Ishikawa (cell line): ENCODE data around the gene TMEM62.

ENCODE experiments used
- CEBPB ChIP-seq: IDR thresholded peaks from 2 replicates; pipeline ENCODE4 v1.6.1; 2012
- CREB1 ChIP-seq: IDR thresholded peaks from 2 replicates; pipeline ENCODE4 v1.6.1; 2012; ENCODE audit warnings: low read depth
- EGR1 ChIP-seq: IDR thresholded peaks from 2 replicates; pipeline ENCODE4 v1.6.1; 2012
- EP300 ChIP-seq: IDR thresholded peaks from 2 replicates; pipeline ENCODE4 v1.6.1; 2012; ENCODE audit warnings: borderline replicate concordance
- FOXM1 ChIP-seq: IDR thresholded peaks from 2 replicates; pipeline ENCODE4 v1.6.1; 2012; ENCODE audit warnings: low read depth, borderline replicate concordance
- MAX ChIP-seq: IDR thresholded peaks from 2 replicates; pipeline ENCODE4 v1.6.1; 2012
- NFIC ChIP-seq: IDR thresholded peaks from 2 replicates; pipeline ENCODE4 v1.6.1; 2012
- RAD21 ChIP-seq: IDR thresholded peaks from 2 replicates; pipeline ENCODE4 v1.6.1; 2012; ENCODE audit warnings: low read depth
- REST ChIP-seq: IDR thresholded peaks from 2 replicates; pipeline ENCODE4 v1.6.1; 2012; ENCODE audit warnings: low read depth, mild to moderate bottlenecking
- TAF1 ChIP-seq: IDR thresholded peaks from 2 replicates; pipeline ENCODE4 v1.6.1; 2012; ENCODE audit warnings: low read depth, mild to moderate bottlenecking
- TCF12 ChIP-seq: IDR thresholded peaks from 2 replicates; pipeline ENCODE4 v1.6.1; 2012; ENCODE audit warnings: low read depth
- TEAD4 ChIP-seq: IDR thresholded peaks from 2 replicates; pipeline ENCODE4 v1.6.1; 2012
- USF1 ChIP-seq: IDR thresholded peaks from 2 replicates; pipeline ENCODE4 v1.6.1; 2012
- YY1 ChIP-seq: IDR thresholded peaks from 2 replicates; pipeline ENCODE4 v1.6.1; 2012; ENCODE audit warnings: low read depth
- ZBTB7A ChIP-seq: IDR thresholded peaks from 2 replicates; pipeline ENCODE4 v1.6.1; 2012; ENCODE audit warnings: low read depth

The TMEM62 gene

GRCh38 chr15:43132830-43133429 is 456 bp upstream of the TMEM62 start:
- TF ChIP-seq TEAD4 (0 out of 2 replicates have a peak, but pooled peaks have one; percentile 4), NFIC (no peak)

GRCh38 chr15:43134157-43134635 is 810 bp downstream of the TMEM62 start:
- no peak for TF ChIP-seq MAX

GRCh38 chr15:43135351-43135750 is 2.0 kb downstream of the TMEM62 start:
- no peak for TF ChIP-seq TCF12
- no peak for TF ChIP-seq CREB1
- no peak for TF ChIP-seq EP300
- no peak for TF ChIP-seq CEBPB
- no peak for TF ChIP-seq ZBTB7A
- TF ChIP-seq TAF1, result no peak
- TF ChIP-seq TEAD4, result no peak

GRCh38 chr15:43143203-43143941 is 10.0 kb downstream of the TMEM62 start:
- TF ChIP-seq TAF1, result no peak
- TF ChIP-seq REST, result no peak
- no peak for TF ChIP-seq NFIC
- no peak for TF ChIP-seq MAX
- TF ChIP-seq YY1, result no peak
- TF ChIP-seq RAD21, result no peak
- TF ChIP-seq EGR1, result no peak
- no peak for TF ChIP-seq TEAD4
- TF ChIP-seq CEBPB, result no peak
- TF ChIP-seq FOXM1, result no peak
- TF ChIP-seq EP300, result no peak
- no peak for TF ChIP-seq TCF12
- TF ChIP-seq CREB1, result no peak
- no peak for TF ChIP-seq USF1
- no peak for TF ChIP-seq ZBTB7A

- TF ChIP-seq USF1, result no peak
- no peak for TF ChIP-seq RAD21
- no peak for TF ChIP-seq TAF1
- no peak for TF ChIP-seq CEBPB
These were observed 11.1 kb downstream of the TMEM62 start for GRCh38 chr15:43144512-43144911.

GRCh38 chr15:43146184-43146583 is 12.8 kb downstream of the TMEM62 start:
- TF ChIP-seq MAX, result no peak
- TF ChIP-seq ZBTB7A, result no peak

- TF ChIP-seq YY1 (no peak), EP300 (no peak), TEAD4 (no peak), EGR1 (no peak), USF1 (0 out of 2 replicates have a peak, but pooled peaks have one; percentile 31), MAX (no peak)
These were observed 17.0 kb downstream of the TMEM62 start for GRCh38 chr15:43150191-43150929.
